Activated naive CD8-positive, alpha-beta T cell treated with anti-CD3 and anti-CD28 coated beads, Interleukin-2, amount 50 U/mL, for 24 hours (primary cell): ENCODE data around the gene SPOCK1.
"Not testable (repeated sequence)": the region's sequence is repeated elsewhere in the genome, so short reads cannot be mapped to it uniquely, and the experiment has no call there.

Experiments used
- ATAC-seq: fragments of 150-1000 bp; cut with Tn5 transposase; one replicate; pipeline ENCODE4 v1.10.0; 2021
- DNase-seq: peaks from one replicate; pipeline ENCODE4 v3.0.0; 2021
- H3K27ac Mint-ChIP-seq: one replicate; pipeline ENCODE4 v1.8.0; 2021; ENCODE audit warnings: mild to moderate bottlenecking, mixed read lengths
- H3K27me3 Mint-ChIP-seq: one replicate; pipeline ENCODE4 v1.8.0; 2021; ENCODE audit warnings: mixed read lengths
- H3K36me3 Mint-ChIP-seq: one replicate; pipeline ENCODE4 v1.8.0; 2021; ENCODE audit warnings: low read depth, mixed read lengths
- H3K4me1 Mint-ChIP-seq: one replicate; pipeline ENCODE4 v1.8.0; 2021; ENCODE audit warnings: mixed read lengths
- H3K4me3 Mint-ChIP-seq: one replicate; pipeline ENCODE4 v1.8.0; 2021; ENCODE audit warnings: mild to moderate bottlenecking, moderate library complexity, mixed read lengths
- H3K9me3 Mint-ChIP-seq: one replicate; pipeline ENCODE4 v1.8.0; 2021; ENCODE audit warnings: mixed read lengths

The SPOCK1 gene

DNA sequence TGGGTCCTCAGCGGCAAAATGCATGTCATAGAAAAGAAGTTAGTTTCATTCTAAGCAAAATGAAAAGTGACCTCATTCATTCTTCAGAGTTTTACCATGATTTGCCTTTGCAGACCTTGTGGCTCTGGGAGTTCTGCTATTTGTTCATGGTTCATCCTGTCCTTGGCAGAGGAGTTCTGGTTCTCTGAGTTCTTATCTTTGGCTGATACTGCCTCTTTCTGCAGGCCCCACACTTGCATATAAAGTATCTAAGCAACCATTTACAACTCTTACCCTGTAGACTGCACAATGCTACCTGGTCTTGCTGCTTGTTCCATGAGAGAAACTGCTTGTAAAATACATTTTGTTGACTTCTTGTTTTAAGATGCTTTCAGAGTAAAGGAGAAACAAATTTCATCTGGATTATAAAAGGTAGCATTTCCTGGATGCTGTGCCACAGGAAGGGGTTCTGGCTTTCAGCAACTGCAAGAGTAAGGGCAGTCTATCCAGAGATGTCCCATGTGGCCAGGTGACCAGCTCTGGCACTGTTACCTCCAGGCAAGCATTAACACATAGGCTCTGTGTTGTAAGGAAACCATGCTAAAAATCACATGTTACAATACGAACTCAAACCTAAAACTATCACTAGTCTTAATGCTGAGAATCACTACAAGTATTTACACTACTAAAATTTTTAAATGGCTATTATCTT is 513.2 kb downstream of the SPOCK1 start:
- Mint-ChIP-seq H3K4me3 (no peak overlapping the region), H3K27ac (no peak overlapping the region), H3K27me3 (no peaks in the 10 kb centered on the region), H3K4me1 (no peaks in the 10 kb centered on the region), H3K9me3 (no peaks in the 10 kb centered on the region), H3K36me3 (no peaks in the 10 kb centered on the region)
- ATAC-seq, result no peak
- no peak for DNase-seq

DNA sequence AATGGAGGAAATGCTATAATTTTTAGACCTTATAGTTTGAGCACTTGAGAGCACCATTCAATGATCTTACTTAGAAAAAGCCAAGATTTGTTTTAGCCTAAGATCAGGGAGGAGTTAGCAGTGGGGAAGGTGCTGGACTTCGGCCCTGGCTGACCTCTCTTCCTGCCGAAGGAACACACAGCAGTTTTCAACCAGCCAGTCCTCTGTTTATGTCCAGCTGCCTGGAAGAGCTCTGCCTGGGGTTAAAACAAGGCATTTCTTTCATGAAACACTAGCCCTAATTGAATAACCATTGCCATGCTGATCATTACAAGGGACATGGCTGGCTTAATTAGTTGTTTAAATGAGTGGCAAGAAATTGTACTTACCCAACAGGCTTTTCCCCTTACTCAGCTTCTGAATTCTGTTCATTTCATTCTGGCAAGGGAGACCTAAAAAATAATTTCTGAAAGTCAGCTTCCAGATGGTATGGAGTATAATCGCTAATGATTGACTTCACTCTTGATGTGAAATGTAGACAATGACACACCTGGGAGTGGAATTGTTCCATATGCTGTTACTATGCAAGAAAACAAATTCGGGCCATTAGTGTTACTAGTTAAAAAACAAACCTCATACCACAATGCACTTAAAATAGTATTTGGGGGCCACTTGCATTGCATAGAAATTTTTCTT is 514.2 kb downstream of the SPOCK1 start:
- H3K27ac Mint-ChIP-seq, result no peak overlapping the region
- H3K27me3 Mint-ChIP-seq, result no peaks in the 10 kb centered on the region
- H3K4me3 Mint-ChIP-seq, result no peak overlapping the region
- ATAC-seq, result no peak
- no peak for DNase-seq
- H3K36me3 Mint-ChIP-seq, result no peaks in the 10 kb centered on the region
- no peaks in the 10 kb centered on the region for H3K4me1 Mint-ChIP-seq
- no peaks in the 10 kb centered on the region for H3K9me3 Mint-ChIP-seq

DNA sequence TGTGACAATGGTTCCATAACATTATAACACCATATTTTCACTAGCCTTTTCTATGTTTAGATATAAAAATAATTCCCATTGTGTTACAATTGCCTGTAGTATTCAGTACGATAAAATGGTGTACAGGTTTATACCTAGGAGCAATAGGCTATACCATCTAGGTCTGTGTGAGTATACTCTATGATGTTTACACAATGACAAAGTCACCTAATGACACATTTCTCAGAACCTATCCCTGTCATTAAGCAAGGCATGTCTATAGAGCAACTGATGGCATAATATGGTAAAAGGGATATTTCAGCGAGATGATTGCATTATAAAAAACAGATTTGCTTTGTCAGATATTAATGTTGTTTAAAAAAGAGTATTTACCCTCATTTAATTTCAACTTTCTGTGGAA is 517.2 kb downstream of the SPOCK1 start:
- Mint-ChIP-seq H3K4me3 (no peak overlapping the region), H3K9me3 (no peaks in the 10 kb centered on the region), H3K27ac (no peak overlapping the region), H3K36me3 (no peaks in the 10 kb centered on the region), H3K4me1 (no peaks in the 10 kb centered on the region), H3K27me3 (no peaks in the 10 kb centered on the region)
- no peak for DNase-seq
- no peak for ATAC-seq

- no peaks in the 10 kb centered on the region for H3K27me3 Mint-ChIP-seq
- no peak for DNase-seq
- no peak overlapping the region for H3K4me3 Mint-ChIP-seq
- H3K4me1 Mint-ChIP-seq, result no peaks in the 10 kb centered on the region
- no peak for ATAC-seq
- H3K9me3 Mint-ChIP-seq, result peaks cover 2% of the 10 kb centered on the region
- H3K36me3 Mint-ChIP-seq, result no peaks in the 10 kb centered on the region
- H3K27ac Mint-ChIP-seq, result no peak overlapping the region
Measured at GRCh38 chr5:136979131-136979530, 520.0 kb downstream of the SPOCK1 start.

DNA sequence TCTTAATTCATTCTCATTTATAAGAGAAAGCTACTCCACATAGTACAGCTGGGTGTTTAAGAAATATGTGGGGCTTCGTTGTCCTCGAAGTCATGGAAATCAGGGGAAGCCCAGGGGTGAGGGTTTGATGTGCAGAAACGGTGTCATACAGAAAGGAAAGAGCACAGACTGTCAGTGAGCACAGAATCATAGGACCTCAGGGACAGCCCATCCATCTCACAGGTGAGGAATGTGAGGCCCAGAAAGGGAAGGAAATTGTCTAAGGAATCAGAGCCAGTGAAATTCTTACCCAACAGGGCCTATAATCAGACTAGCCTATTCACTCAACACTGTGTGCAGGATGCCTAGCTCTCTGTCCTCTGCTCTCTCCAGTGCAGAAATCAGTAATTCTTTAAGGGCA is 535.6 kb downstream of the SPOCK1 start:
- Mint-ChIP-seq H3K27ac (no peak overlapping the region), H3K27me3 (no peaks in the 10 kb centered on the region), H3K9me3 (peaks cover 9% of the 10 kb centered on the region), H3K4me3 (no peak overlapping the region), H3K36me3 (no peaks in the 10 kb centered on the region), H3K4me1 (no peaks in the 10 kb centered on the region)
- ATAC-seq (no peak), DNase-seq (no peak)

- Mint-ChIP-seq H3K36me3 (no peaks in the 10 kb centered on the region), H3K4me1 (no peaks in the 10 kb centered on the region), H3K4me3 (no peak overlapping the region), H3K9me3 (peaks cover 15% of the 10 kb centered on the region), H3K27me3 (no peaks in the 10 kb centered on the region), H3K27ac (no peak overlapping the region)
- ATAC-seq, result no peak
- DNase-seq, result no peak
Measured at GRCh38 chr5:136957428-136957827, 541.7 kb downstream of the SPOCK1 start.

GRCh38 chr5:136954142-136954541 is 545.0 kb downstream of the SPOCK1 start:
- peaks cover 16% of the 10 kb centered on the region for H3K9me3 Mint-ChIP-seq
- not testable (repeated sequence) for DNase-seq, H3K4me1 Mint-ChIP-seq, ATAC-seq, H3K4me3 Mint-ChIP-seq, H3K27ac Mint-ChIP-seq, H3K36me3 Mint-ChIP-seq, H3K27me3 Mint-ChIP-seq

GRCh38 chr5:136953346-136954069 is 545.6 kb downstream of the SPOCK1 start:
- ATAC-seq, H3K4me1 Mint-ChIP-seq, DNase-seq, H3K27me3 Mint-ChIP-seq, H3K4me3 Mint-ChIP-seq, H3K27ac Mint-ChIP-seq, H3K36me3 Mint-ChIP-seq: not testable (repeated sequence)
- peaks cover 16% of the 10 kb centered on the region for H3K9me3 Mint-ChIP-seq

DNA sequence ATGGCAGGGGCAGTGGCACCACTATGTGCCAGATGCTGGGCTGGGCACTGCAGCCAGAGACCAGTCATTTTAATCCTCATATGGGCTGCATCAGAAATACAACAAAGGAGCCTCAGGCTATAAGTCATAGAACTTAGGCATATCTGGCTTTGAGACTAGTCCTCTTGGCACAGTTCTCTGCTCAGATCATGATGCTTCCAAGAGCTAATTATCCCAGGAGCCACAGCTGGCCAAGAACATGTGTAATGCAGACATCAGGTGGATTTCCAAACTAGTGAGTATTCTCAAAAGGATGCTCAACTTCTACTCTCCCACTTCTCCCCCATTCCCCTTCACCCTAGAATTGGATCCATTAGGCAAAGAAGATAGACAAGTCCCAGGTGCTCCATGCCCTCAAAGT is 571.6 kb downstream of the SPOCK1 start:
- DNase-seq (no peak), ATAC-seq (no peak)
- no peak overlapping the region for H3K4me3 Mint-ChIP-seq
- H3K4me1 Mint-ChIP-seq, result no peaks in the 10 kb centered on the region
- no peaks in the 10 kb centered on the region for H3K27me3 Mint-ChIP-seq
- H3K27ac Mint-ChIP-seq, result no peak overlapping the region
- no peaks in the 10 kb centered on the region for H3K36me3 Mint-ChIP-seq
- peaks cover 18% of the 10 kb centered on the region for H3K9me3 Mint-ChIP-seq

DNA sequence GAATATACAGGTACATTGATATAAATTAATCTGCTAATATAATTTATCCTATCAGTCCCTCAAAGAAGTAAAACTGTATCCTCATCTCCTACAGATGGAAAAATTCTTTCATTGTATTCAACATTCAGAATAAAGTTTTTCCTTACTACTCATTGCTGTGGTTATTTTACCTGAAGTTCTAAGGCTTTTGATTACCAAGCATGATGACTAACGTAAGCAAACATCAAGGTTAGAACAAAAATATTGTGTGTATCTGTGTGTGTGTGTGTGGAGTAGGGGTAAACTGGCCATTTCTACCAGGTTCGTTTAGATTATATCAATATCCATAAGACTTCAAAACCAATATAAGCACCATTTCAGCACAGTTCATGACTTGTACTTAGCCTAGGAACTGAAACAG is 573.1 kb downstream of the SPOCK1 start:
- Mint-ChIP-seq H3K4me1 (no peaks in the 10 kb centered on the region), H3K9me3 (peaks cover 17% of the 10 kb centered on the region), H3K4me3 (no peak overlapping the region), H3K27me3 (no peaks in the 10 kb centered on the region), H3K27ac (no peak overlapping the region), H3K36me3 (no peaks in the 10 kb centered on the region)
- DNase-seq (no peak), ATAC-seq (no peak)
